Activated T-cell treated with anti-CD3 and anti-CD28 coated beads for 24 hours (primary cell): ENCODE measurements around the gene RAD51B.

ENCODE experiments used
- DNase-seq: peaks from one replicate; pipeline ENCODE4 v3.0.0-alpha.2; 2020; ENCODE audit warnings: low read depth

Gene RAD51B

DNA sequence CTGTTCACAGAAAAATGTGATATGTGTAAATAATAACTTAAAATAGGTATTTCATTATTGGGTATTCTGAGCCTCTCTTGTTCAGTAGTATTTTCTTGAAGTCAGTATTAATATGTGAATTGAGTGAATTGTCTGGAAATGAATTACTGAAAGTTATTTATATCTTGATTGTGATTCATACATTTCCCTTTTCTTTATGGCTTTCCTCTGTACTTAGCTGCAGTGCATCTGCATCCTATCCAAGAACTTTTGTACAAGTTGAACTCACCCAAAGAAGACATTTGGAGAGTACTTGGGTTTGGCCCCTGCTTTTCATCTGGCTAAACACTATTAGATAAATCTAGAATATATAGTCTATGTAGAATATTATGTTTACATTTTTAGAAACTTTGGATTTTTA lies 326.0 kb downstream of the RAD51B start:
- no peak for DNase-seq

DNA sequence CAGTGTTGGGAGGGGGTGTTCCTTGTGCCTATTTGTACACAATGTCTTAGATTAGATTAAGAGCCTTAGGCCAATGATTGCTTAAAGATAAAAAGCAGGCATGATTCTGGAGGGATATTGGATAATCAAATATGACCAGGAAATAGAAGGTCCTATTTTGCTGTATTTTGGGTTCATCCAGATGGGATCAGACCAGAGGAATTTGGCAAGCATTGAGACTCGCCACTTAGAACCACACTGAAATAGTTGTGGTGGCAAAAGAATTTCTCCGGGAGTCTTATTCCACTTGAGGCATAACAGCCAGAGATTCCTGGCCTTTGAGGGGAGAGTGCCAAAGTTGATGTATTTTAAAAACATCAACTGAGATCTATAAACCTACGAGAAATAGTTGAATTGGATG lies 327.2 kb downstream of the RAD51B start:
- no peak for DNase-seq

DNA sequence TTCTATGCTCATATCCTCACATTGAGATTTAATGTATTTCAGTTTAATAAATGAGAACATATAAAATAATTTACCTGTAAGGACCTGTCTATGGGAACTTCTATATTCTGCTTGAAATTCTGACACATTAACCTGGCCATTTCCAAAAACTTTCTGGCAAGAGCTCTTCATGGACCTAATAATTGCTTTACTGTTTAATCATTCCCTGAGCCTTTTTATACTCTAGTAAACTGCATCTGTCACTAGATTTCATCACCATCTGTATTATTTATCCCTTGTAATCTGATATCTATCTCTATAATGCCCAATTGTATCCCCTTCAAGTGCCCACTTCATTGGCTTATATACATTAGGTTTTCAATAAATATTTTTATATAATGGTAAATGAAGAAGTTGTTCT lies 327.7 kb downstream of the RAD51B start:
- DNase-seq: no peak

DNA sequence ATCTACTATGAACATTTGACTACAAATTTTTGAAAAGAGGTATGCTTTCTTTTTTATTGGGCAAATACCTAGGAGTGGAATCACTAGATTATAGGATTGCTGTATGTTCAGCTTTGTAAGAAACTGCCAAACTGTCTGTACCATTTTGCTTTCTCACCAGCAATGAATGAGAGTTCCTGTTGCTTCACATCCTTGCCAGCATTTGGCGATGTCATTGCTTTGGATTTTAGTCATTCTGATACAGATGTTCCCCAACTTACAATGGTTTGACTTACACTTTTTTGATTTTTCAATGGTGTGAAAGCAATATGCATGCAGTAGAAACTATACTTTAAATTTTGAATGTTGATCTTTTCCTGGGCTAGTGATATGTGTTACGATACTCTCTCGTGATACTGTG lies 328.7 kb downstream of the RAD51B start:
- DNase-seq: no peak

DNA sequence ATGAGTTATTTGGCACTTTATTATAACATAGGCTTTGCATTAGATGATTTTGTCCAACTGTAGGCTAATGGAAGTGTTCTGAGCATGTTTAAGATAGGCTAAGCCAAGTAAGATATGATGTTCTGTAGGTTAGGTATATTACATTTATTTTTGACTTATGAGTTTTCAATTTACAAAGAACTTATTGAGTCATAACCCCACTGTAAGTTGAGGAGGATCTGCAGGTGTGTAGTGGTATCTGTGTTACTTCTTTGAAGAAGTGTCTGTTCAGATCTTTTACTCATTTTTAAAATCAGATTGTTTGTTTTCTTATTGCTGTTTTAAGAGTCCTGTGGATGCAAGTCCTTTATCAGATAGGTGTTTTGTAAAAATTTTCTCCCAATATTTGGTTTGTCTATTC lies 329.2 kb downstream of the RAD51B start:
- DNase-seq: no peak

DNA sequence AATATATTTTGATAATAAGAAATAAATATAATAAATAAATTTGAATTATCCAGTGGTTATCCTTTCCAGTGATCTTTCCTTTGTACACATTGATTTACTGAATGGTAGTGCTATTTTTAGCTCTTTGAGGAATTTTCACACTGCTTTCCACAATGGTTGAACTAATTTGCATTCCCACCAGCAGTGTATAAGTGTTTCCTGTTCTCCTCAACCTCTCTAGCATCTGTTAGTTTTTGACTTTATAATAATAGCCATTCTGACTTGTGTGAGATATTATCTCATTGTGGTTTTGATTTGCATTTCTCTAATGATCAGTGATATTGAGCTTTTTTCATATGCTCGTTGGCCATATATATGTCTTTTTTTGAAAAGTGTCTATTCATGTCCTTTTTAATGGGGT lies 333.7 kb downstream of the RAD51B start:
- DNase-seq: no peak

DNA sequence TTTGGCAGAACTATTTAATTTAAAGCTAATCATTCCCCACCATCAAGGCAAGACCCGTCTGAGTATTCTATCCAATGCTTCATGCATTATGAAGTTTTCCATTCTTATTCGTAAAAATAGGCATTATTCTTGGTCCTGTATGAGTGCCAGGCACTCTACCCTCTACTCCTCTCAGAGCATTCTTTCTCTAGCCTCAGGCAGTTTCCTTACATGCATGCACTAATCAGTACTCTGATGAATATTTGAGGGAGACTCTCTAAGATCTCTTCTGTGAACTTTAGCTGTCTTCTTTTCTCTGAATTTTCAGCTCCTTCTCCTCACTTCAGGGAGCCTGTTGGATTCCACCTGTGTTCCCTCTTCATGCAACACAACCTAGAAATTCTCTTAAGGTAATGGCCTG lies 334.7 kb downstream of the RAD51B start:
- DNase-seq: no peak

DNA sequence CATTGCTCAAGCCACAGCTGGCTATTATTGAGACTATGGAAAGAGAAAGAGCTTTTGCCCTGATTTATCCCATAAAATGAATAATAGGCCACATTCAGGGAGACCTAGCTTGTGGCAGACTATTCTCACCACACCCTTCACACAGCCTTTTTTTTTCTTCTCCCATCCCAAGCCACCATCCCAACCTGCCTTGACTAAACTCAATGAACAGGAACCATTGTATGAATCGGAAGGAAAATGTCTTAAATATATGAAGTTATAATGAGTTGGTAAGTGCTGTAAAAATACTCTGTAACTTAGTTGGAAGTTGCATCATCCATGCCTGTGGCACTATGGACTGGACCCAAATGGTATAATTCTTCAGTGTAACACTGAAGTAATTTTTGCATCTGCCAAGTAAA lies 338.4 kb downstream of the RAD51B start:
- no peak for DNase-seq

DNA sequence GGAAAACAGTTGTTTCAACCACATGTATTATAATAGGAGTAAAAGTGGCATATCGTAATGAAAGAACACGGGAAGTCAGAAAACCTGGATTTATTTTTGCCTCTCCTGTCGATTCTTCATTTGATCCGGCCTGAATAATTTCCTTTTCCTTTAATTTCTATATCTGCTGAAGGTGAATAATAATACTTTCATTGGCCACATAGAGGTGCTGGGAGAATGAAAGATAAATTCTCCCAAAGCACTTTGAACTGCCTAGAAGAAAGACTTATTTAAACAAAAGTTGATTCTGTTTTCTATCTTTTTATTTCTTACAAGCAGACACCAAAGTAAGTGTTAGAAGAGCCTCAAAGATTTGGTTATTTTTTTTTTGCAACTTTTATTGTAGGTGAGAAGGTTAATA lies 339.1 kb downstream of the RAD51B start:
- no peak for DNase-seq

DNA sequence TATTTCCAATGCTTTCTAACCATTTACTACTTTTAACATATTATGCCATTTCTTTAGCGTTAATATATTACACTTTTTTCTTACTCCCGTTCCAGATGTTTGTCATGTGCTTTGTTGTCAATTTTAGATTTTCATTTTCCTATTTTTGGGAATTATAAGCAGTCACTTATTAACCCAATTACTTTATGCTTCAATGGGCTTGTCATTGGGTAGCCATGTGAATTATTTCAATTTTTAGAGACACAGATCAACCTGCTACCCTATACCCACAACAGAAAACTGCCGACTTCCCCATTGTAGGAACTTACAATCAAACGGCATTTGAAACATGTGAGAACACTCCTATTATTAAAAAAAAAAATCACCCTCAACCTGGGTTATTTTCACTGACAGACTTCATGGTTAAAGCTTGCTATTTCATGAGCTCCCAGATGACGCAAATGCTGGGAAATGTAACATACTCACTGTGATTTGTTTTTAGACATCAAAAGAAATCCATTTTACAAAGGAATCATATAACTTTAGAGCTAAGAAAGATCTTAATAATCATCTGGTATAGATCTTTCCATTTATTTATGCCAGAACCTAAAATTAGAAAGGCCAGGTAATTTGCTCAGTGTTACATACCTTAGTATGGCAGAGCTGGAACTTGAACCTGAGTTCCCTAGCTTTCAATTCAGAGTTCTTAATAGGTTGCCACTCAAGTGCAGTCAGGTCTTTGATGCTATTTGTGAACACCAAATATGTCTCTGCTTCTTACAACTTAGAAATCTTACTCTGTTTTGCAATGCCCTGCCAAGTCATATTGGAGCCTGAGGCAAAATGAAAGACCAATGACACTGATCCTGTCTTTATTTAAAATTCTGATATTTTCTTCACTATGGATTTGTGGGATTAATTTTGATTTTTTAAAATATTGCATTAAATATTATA lies 340.4 kb downstream of the RAD51B start:
- no peak for DNase-seq

DNA sequence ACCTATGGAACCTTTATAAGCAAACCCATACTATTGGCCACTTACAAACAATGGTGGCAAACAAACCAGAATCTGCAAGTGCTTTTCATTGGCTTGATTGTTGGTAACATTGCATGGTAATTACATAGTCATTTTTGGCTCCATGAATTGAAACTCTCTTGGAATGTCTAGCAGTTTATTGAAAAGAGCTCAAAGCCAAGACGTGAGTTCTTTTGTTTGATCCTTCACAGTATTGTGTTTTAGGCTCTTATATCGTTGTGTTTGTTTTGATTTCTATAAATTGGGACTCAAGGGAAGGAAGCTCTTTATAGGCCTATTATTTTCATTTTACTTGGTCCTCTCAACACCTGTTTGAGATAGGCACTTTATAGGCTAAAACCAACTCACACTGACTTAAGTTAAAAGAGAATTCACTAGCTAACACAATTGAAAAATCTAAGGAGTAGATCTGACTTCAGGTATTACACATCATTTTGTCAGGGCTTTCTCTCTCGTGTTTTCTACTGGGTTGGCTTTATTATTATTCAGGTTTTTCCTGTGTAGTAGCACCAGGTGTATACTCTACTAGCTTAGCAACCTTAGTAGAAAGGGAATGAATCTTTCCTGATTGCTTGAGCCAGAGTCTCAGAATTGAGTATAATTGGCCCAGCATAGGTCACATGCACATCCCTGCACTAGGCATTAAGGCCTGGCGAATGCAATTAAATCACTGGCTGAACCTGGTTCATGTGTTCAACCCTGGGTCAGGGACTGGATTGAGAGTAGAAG lies 341.4 kb downstream of the RAD51B start:
- DNase-seq: no peak

DNA sequence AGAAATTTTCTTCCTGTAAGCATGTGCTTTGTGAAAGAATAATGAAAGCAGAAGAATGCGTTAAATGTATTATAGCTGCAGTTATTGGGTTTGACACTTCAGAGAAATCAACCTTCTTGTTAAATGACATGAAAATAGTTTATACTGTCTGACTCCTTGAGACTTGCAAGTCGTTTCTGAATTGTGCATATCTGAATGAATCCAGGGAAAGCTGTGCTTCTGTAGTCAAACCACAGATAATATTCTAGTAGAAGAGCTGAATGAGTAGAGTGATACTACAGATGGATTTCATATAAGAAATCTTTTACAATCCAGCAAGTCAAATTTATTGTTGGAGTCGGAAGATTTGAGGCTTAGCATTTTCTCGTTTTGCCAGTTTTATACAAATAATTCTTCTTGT lies 343.3 kb downstream of the RAD51B start:
- DNase-seq: no peak

DNA sequence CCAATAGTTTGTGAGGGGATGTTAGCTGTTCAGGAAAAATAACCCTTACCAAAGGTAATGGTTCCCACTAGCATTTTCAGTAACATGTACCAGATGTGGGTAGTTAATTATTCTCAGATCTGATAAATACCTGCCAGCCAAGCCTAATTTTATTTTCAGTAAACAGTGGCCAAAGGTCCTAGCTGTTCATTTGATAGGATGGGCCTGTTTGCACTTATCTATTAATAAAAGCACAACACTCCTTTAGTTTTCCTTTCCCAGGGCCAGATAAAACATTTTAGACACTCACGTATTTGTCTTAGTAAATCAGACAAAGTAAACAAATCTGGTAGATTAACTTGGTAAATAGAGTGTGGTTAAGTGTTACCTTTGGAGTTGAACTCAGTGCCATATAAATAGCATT lies 345.1 kb downstream of the RAD51B start:
- DNase-seq: no peak

DNA sequence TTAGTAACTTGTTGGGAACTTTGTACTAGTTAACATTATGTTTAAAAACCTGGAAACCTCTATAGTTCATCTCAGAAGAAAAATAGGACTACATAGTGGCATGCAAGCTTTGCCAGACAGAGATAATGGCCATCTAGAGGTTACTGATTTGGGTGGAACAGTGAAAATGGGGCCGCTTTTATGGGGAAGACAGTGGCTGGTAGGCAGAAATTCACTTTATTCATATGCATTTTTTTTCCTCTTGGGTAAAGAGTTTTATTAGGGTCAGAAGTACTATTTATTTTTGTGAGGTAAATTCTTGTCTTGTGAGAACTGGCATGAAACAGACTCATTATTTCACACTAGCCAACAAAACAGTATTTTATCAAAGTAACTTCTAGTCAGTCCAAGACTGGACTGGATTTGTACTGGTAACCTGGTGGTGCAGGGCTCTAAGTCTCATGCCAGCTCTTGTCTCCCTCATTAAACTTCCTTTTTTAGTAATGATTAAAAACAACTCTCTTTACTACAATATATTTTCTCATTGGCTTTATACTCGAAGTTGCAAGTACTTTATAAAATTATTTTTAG lies 345.8 kb downstream of the RAD51B start:
- DNase-seq: no peak

DNA sequence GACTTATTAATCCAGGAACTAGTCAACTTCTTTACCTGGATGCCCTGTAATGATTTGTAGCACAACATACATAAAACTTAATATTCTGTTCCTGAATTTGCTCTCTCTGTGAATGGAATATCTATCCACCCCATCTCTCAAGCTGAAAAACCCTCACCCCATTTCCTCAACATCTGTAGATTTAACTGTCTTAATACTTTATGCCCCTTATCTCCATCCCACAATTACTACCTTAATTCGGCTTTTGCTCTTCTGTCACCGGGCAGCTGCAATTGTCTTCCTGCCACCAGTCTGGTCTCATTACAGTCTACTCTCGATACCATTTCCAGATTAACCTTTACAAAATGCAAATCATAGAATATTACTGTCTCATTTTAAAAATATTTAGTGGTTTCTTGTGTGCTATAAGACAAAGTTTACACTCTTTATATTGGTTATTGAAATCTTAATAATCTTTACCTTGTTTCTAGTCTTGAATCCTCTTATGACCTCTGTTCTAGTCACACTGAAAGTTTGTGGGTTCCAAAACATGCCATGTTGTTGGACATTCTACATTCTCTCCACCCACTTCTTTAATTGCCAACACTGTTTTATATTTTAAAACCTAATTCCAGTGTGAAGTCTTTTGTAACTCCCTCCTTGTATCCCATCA lies 347.3 kb downstream of the RAD51B start:
- no peak for DNase-seq

DNA sequence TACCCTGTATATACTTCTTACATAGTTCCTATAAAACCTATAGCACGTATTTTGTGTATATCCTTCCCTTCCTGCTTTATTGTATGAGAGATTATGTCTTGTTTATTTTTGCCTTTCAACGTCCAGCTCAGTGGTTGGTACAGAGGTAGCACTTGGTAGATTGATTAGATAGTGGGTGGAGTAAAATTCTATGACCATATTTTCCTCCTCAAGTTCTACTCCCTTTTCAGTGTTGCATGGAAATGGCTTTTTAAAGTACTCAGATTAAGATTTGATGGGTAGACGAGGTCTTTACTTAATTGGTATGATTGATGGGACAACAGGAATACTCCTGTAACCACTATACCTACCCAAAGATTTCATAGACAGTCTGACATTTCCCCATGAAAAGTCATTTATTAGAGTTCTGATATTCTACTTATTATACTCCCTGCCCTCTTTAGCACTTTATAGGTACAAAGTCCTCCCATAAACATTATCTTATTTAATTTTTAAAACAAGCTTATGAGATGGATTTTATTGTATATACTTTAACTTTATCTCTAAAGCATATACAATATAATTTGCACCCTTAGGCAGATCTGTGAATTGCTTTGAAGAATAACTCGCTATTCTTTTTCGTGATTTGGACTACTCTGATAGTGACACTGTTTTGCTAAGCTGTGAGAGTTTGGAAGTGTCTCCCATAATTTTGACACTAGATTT lies 348.0 kb downstream of the RAD51B start:
- DNase-seq: no peak

DNA sequence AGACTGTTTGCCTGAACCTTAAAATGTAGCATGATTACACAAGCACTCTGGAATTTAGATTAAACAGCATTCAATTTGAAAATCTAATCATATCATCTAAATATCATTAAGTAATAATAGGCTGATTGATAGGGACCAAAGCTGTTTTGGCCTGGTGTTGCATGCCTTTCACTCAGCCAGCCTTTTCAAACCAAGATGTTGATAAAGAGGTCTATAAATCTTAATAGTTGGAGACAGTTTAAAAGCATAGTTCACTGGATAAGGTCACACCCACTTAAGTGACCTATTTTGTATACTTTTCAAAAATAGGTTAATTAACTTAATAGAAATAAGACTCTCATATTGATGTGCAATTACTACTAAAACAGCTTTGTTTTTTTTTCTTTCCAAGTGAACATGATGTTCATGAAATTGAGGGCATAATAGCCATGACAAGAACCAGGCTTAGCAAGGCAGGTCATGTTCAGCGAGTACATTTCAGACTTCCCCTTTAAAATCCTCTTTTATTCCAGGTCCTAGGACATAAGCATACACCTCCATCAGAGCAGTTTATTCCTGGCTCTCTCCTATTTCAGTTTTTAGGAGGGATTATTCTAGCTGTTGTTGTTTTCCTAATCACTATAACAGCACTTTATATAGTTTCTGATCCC lies 349.0 kb downstream of the RAD51B start:
- no peak for DNase-seq

DNA sequence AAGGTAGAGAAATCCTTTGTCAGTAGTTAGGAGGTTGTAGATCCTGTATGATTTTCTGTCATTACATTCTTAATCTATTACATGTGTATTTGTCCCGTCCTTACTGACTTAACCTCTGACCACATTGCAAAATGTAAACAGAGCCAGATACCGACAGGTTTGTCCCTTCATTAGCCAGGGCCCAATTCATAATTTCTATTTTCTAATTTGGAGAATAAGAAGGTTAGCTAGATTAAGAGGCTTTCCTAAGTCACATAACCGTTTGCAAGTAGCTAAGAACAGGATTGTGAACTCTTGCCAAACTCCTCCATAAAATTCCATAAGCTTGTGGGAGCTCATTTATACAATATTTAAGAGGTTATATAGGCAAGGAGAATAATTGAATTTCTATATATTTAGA lies 352.6 kb downstream of the RAD51B start:
- DNase-seq: no peak

DNA sequence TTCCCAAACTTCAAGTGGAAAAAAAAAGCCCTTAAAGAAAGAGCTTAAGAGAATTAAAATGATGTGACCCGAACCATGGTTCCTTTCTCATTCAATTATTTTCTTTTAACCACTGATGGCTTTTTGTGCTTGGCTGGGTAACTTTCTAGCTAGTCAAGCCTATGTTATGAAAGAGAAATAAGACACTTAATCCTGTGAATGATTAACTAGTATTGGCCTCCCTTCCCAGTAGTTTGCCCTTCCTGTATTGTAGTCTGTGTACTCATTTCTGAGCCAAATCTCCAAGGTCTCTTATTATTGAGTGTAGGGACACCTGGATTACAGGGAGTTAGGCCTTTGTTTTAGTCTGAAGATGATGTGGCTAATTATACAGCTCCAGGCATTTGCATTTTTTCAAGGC lies 353.0 kb downstream of the RAD51B start:
- DNase-seq: no peak

DNA sequence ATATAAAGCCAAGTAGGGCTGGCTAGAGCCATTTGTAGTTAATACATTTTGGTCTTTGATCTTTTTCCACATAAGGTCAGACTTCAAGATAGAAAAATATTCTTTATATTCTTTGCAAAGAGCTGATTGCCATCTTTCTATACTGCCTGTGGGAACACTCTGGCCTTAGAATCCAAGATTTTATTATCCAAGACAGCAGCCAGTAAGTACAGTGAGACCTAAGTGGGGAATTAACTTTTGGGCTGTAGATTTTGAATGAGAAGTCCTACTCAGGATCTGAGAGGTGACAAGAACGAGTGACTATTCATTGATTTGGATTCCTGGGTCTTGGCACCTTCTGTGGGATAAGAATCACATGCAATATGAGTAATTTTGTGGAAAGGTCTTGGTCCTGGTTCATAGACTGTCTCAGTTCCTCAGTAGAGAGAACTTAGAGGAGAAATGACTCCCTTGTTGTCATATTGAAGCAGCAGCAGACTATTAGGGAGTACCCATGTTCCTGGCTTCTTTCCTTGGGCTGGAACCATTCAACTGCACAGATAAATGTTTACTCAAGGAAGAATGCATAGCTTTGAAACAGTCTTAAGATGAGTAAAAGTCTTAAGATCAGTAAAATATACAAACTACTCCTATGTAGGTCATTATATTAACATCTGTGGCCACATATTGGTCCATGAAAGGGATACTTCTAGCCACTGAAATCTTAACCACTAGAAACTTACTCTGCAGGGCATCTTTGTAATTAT lies 353.8 kb downstream of the RAD51B start:
- no peak for DNase-seq

DNA sequence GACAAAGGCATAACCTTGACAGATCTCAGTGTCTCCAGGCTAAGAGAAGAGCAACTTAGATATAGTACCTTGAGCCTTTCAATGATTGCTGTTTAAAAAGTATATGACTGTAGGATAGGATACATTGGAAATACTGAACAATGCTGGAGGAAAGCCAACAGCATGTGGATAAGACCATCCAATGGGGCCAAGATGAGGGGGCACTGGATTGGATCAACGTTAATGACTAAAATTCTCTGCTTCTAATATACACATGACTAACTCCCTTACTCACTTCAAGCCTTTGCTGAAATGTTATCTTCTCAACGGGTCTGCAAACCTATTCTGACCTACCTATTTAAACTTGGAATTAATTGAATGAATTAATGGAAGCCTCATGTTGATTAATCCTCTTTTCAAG lies 354.9 kb downstream of the RAD51B start:
- DNase-seq: no peak
